PC-3 (cell line): ENCODE results near the gene NEDD4L.

Experiments used
- CTCF ChIP-seq: fragments of 300-600 bp; sonication (generic); conservative IDR thresholded peaks from 2 replicates; pipeline ENCODE4 v1.5.1; 2017; ENCODE audit warnings: antibody characterized with exemption, low read depth, mild to moderate bottlenecking, low read length
- EZH2phosphoT487 ChIP-seq: fragments of 300-600 bp; sonication (generic); IDR thresholded peaks from 2 replicates; pipeline ENCODE4 v1.6.1; 2018; ENCODE audit warnings: mild to moderate bottlenecking, antibody characterized with exemption, low read length, borderline replicate concordance

- TF ChIP-seq CTCF (no peak), EZH2phosphoT487 (no peak)
These were observed 61.3 kb downstream of the NEDD4L start for GRCh38 chr18:58105206-58105887.
